Naive thymus-derived CD4-positive, alpha-beta T cell (primary cell): Measurements from ENCODE around the gene CLIC3. TPM values are rescaled to one million over a fixed set of nuclear protein-coding genes. Genes with fewer than 3 reads are reported as not detected.

Experiments
- ATAC-seq: fragments of 150-1000 bp; cut with Tn5 transposase; 2 replicates; pipeline ENCODE4 v1.10.0; 2021; ENCODE audit warnings: mild to moderate bottlenecking, moderate library complexity
- CTCF ChIA-PET: fragments of 350-600 bp; sonication (Branson Sonifier 250); formaldehyde crosslinking; loops from one replicate; lab custom pipeline; 2021; ENCODE audit warnings: antibody characterized with exemption; lab: Charles Lee
- POLR2A ChIA-PET: fragments of 350-600 bp; sonication (Branson Sonifier 250); formaldehyde crosslinking; loops from one replicate; lab custom pipeline; 2021; ENCODE audit warnings: antibody characterized with exemption, inconsistent platforms; lab: Charles Lee
- DNase-seq, 9 donors: peaks; one replicate each; pipeline versions ENCODE4 v3.0.0 to v3.0.0-alpha.2; 2020 to 2022; ENCODE audit warnings: mixed read lengths in 1 of 9
- H3K27ac ChIP-seq: one replicate; pipeline ENCODE4 v1.7.0; 2013; ENCODE audit warnings: mild to moderate bottlenecking, low read depth, low read length, moderate library complexity
- H3K27me3 ChIP-seq, 2 donors: one replicate each; pipeline ENCODE4 v1.7.0; 2013; ENCODE audit warnings: low read length in 2 of 2, mild to moderate bottlenecking in 2 of 2, moderate library complexity in 2 of 2; ENCODE audit not compliant: control insufficient read depth in 2 of 2, insufficient read depth in 2 of 2
- H3K36me3 ChIP-seq, 3 experiments: 1 replicate in 2 of 3; 2 replicates in 1 of 3; pipeline ENCODE4 v1.7.0; 2013; ENCODE audit warnings: low read length in 3 of 3, mild to moderate bottlenecking in 3 of 3, moderate library complexity in 1 of 3; ENCODE audit not compliant: insufficient read depth in 3 of 3, control insufficient read depth in 2 of 3
- H3K4me1 ChIP-seq, 2 donors: one replicate each; pipeline ENCODE4 v1.7.0; 2013; ENCODE audit warnings: low read length in 2 of 2, mild to moderate bottlenecking in 2 of 2, moderate library complexity in 1 of 2; ENCODE audit not compliant: control insufficient read depth in 2 of 2, insufficient read depth in 2 of 2
- H3K4me3 ChIP-seq: 2 replicates; pipeline ENCODE4 v1.7.0; 2013; ENCODE audit warnings: mild to moderate bottlenecking, low read length
- H3K9me3 ChIP-seq, 3 experiments: 1 replicate in 2 of 3; 2 replicates in 1 of 3; pipeline ENCODE4 v1.7.0; 2013; ENCODE audit warnings: low read length in 3 of 3; ENCODE audit not compliant: control insufficient read depth in 2 of 3
- H3K27ac Mint-ChIP-seq, 9 donors: one replicate each; pipeline ENCODE4 v1.8.0; 2020 to 2022; ENCODE audit warnings: mixed read lengths in 9 of 9, mild to moderate bottlenecking in 8 of 9, moderate library complexity in 5 of 9, inconsistent platforms in 2 of 9
- H3K27me3 Mint-ChIP-seq, 5 donors: one replicate each; pipeline ENCODE4 v1.8.0; 2021 to 2022; ENCODE audit warnings: mixed read lengths in 5 of 5, mild to moderate bottlenecking in 1 of 5
- H3K36me3 Mint-ChIP-seq, 5 donors: one replicate each; pipeline ENCODE4 v1.8.0; 2020 to 2022; ENCODE audit warnings: mixed read lengths in 5 of 5, mild to moderate bottlenecking in 3 of 5, inconsistent platforms in 1 of 5
- H3K4me1 Mint-ChIP-seq, 7 donors: one replicate each; pipeline ENCODE4 v1.8.0; 2020 to 2022; ENCODE audit warnings: mixed read lengths in 7 of 7, mild to moderate bottlenecking in 3 of 7, inconsistent platforms in 1 of 7
- H3K4me3 Mint-ChIP-seq, 10 donors: one replicate each; pipeline ENCODE4 v1.8.0; 2020 to 2022; ENCODE audit warnings: mild to moderate bottlenecking in 10 of 10, mixed read lengths in 10 of 10, moderate library complexity in 6 of 10, inconsistent platforms in 2 of 10
- H3K9me3 Mint-ChIP-seq, 11 donors: one replicate each; pipeline ENCODE4 v1.8.0; 2020 to 2022; ENCODE audit warnings: mixed read lengths in 11 of 11, mild to moderate bottlenecking in 4 of 11, inconsistent platforms in 1 of 11, moderate library complexity in 1 of 11
- intact Hi-C, 2 donors: fragments of 100-400 bp; cut with micrococcal nuclease; formaldehyde crosslinking; loops; one replicate each; pipeline ENCODE4 v1.15.1; 2023
- polyA plus RNA-seq, 2 donors: library from polyadenylated mRNA; unstranded; fragments of 300-500 nt; fragmentation: Illumina TruSeq; gene quantifications; one replicate each; pipeline ENCODE4 v1.2.3, GENCODE V29; 2021
- total RNA-seq, 6 experiments: library from RNA in 5 of 6; stranded (reverse) in 5 of 6; gene quantifications; 1 replicate in 5 of 6; 2 replicates in 1 of 6; pipeline ENCODE4 v1.2.3 and lab custom pipeline; 2021 to 2026

The CLIC3 gene
- total and polyA plus RNA-seq, 7 experiments from 2014 or later = 0.31 to 13.0 (median 0.64) TPM; not detected in 1

- DNase-seq (no peak), ATAC-seq (no peak)
- peaks cover 0 to 3% (median 0%) of the 10 kb centered on the region in 7 donors for H3K4me1 Mint-ChIP-seq
- intact Hi-C loops = loop anchor here in 1 of 2 donors (5.0 kb wide), 1 partner anchor 118 kb away; no protein-coding TSS in a partner anchor
- no peaks in the 10 kb centered on the region for H3K9me3 ChIP-seq
- peaks cover 0 to 5% (median 0%) of the 10 kb centered on the region in 5 donors for H3K36me3 Mint-ChIP-seq
- no peaks in the 10 kb centered on the region for H3K27me3 Mint-ChIP-seq
- POLR2A ChIA-PET = no interaction called here
- no peak overlapping the region for H3K4me3 ChIP-seq
- H3K4me3 Mint-ChIP-seq = no peak overlapping the region
- no peaks in the 10 kb centered on the region for H3K27me3 ChIP-seq
- H3K4me1 ChIP-seq = no peaks in the 10 kb centered on the region
- peaks cover 0 to 22% (median 0%) of the 10 kb centered on the region in 3 experiments for H3K36me3 ChIP-seq
- CTCF ChIA-PET = interaction anchor here (0.6 kb wide), 2 partner anchors 24 to 44 kb away, joined by 3 to 4 read pairs; no protein-coding TSS in a partner anchor
- H3K9me3 Mint-ChIP-seq = no peaks in the 10 kb centered on the region
- no peak overlapping the region for H3K27ac ChIP-seq
- H3K27ac Mint-ChIP-seq = no peak overlapping the region
These were observed 23.7 kb upstream of the CLIC3 start for GRCh38 chr9:137019891-137020683.

GRCh38 chr9:137018761-137019559 is 22.6 kb upstream of the CLIC3 start:
- H3K9me3 ChIP-seq = no peaks in the 10 kb centered on the region
- no peaks in the 10 kb centered on the region for H3K9me3 Mint-ChIP-seq
- DNase-seq (no peak), ATAC-seq (no peak)
- H3K4me1 ChIP-seq = no peaks in the 10 kb centered on the region
- no peaks in the 10 kb centered on the region for H3K27me3 ChIP-seq
- no peak overlapping the region for H3K27ac Mint-ChIP-seq
- H3K36me3 Mint-ChIP-seq = peaks cover 0 to 5% (median 0%) of the 10 kb centered on the region in 5 donors
- POLR2A ChIA-PET = no interaction called here
- peaks cover 0 to 3% (median 0%) of the 10 kb centered on the region in 7 donors for H3K4me1 Mint-ChIP-seq
- intact Hi-C loops = no loop called here
- H3K4me3 ChIP-seq = no peak overlapping the region
- H3K36me3 ChIP-seq = peaks cover 0 to 29% (median 0%) of the 10 kb centered on the region in 3 experiments
- H3K4me3 Mint-ChIP-seq = no peak overlapping the region
- CTCF ChIA-PET = interaction anchor here (0.6 kb wide), 3 partner anchors 25 to 655 kb away, joined by 4 to 8 read pairs (median 5); no protein-coding TSS in a partner anchor
- H3K27me3 Mint-ChIP-seq = no peaks in the 10 kb centered on the region
- H3K27ac ChIP-seq = no peak overlapping the region

- peaks cover 0 to 29% (median 0%) of the 10 kb centered on the region in 3 experiments for H3K36me3 ChIP-seq
- Mint-ChIP-seq H3K27me3 (no peaks in the 10 kb centered on the region), H3K36me3 (peaks cover 0 to 5% (median 0%) of the 10 kb centered on the region in 5 donors), H3K4me3 (no peak overlapping the region), H3K9me3 (no peaks in the 10 kb centered on the region), H3K4me1 (peaks cover 0 to 3% (median 0%) of the 10 kb centered on the region in 7 donors), H3K27ac (no peak overlapping the region)
- ATAC-seq (no peak), DNase-seq (no peak)
- no peak overlapping the region for H3K27ac ChIP-seq
- intact Hi-C loops = no loop called here
- ChIA-PET CTCF (interaction anchor here (0.6 to 0.8 kb wide), 2 partner anchors 11 to 190 kb away, joined by 3 to 5 read pairs; no protein-coding TSS in a partner anchor), POLR2A (no interaction called here)
- H3K4me1 ChIP-seq = no peaks in the 10 kb centered on the region
- no peak overlapping the region for H3K4me3 ChIP-seq
- no peaks in the 10 kb centered on the region for H3K9me3 ChIP-seq
- no peaks in the 10 kb centered on the region for H3K27me3 ChIP-seq
These were observed 21.6 kb upstream of the CLIC3 start for GRCh38 chr9:137017791-137018497.

DNA sequence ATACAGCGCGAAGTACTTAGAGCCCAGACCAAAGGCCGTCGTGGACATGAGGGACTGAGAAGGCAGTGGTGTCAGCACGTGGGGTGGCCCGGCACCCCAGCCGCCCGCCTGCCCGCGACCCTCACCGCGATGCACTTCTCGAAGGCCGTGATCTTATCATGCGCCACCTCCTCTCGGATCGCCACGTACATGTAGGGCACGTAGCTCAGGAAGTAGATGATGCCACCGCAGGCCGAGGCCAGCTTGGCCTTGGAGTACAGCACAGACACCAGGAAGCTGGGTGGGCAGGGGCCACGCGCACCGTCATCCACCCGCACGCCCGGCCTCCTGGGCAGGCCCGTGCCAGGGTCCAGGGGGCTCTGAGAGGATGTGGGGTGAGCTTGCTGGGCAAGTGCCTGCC is 20.7 kb upstream of the CLIC3 start:
- Mint-ChIP-seq H3K36me3 (peaks cover 0 to 5% (median 0%) of the 10 kb centered on the region in 5 donors), H3K4me3 (no peak overlapping the region), H3K27ac (no peak overlapping the region), H3K27me3 (no peaks in the 10 kb centered on the region), H3K9me3 (no peaks in the 10 kb centered on the region), H3K4me1 (peaks cover 0 to 1% (median 0%) of the 10 kb centered on the region in 7 donors)
- Histone ChIP-seq H3K36me3 (peaks cover 0 to 29% (median 0%) of the 10 kb centered on the region in 3 experiments), H3K4me3 (no peak overlapping the region), H3K27me3 (no peaks in the 10 kb centered on the region), H3K27ac (no peak overlapping the region), H3K9me3 (no peaks in the 10 kb centered on the region), H3K4me1 (no peaks in the 10 kb centered on the region)
- ChIA-PET POLR2A (no interaction called here), CTCF (no interaction called here)
- intact Hi-C loops = no loop called here
- ATAC-seq (no peak), DNase-seq (no peak)

DNA sequence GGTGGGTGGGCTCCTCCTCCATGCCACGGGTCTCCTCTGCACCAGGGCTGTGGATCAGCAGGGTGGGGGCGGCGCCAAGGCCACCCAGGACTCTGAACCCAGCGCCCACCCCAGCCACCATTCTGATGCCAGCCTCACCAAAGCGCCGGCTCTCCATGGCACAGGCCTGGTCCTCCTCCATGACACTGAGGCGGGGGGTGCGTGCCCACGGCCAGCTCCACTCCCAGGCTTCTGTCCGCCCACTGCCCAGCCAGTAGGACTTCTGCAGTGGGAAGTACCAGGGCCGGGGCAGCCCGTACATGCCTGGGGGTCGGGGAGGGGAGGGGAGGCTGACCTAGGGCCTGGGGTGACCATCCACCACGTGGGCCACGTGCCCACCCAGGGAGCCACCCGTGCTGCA is 20.1 kb upstream of the CLIC3 start:
- no peak for DNase-seq
- H3K27ac Mint-ChIP-seq = no peak overlapping the region
- H3K4me1 Mint-ChIP-seq = no peaks in the 10 kb centered on the region
- H3K27ac ChIP-seq = no peak overlapping the region
- no peak overlapping the region for H3K4me3 Mint-ChIP-seq
- H3K4me3 ChIP-seq = no peak overlapping the region
- no peaks in the 10 kb centered on the region for H3K27me3 Mint-ChIP-seq
- POLR2A ChIA-PET = no interaction called here
- peaks cover 0 to 5% (median 0%) of the 10 kb centered on the region in 5 donors for H3K36me3 Mint-ChIP-seq
- no peak for ATAC-seq
- H3K36me3 ChIP-seq = peaks cover 0 to 30% (median 0%) of the 10 kb centered on the region in 3 experiments
- CTCF ChIA-PET = no interaction called here
- H3K27me3 ChIP-seq = no peaks in the 10 kb centered on the region
- H3K9me3 Mint-ChIP-seq = no peaks in the 10 kb centered on the region
- H3K9me3 ChIP-seq = no peaks in the 10 kb centered on the region
- intact Hi-C loops = no loop called here
- H3K4me1 ChIP-seq = no peaks in the 10 kb centered on the region

GRCh38 chr9:137015976-137016375 is 19.6 kb upstream of the CLIC3 start:
- peaks cover 0 to 34% (median 0%) of the 10 kb centered on the region in 3 experiments for H3K36me3 ChIP-seq
- H3K4me1 ChIP-seq = no peaks in the 10 kb centered on the region
- no peaks in the 10 kb centered on the region for H3K9me3 Mint-ChIP-seq
- H3K4me3 ChIP-seq = no peak overlapping the region
- H3K9me3 ChIP-seq = no peaks in the 10 kb centered on the region
- CTCF ChIA-PET = no interaction called here
- H3K27me3 ChIP-seq = no peaks in the 10 kb centered on the region
- POLR2A ChIA-PET = no interaction called here
- H3K27ac Mint-ChIP-seq = no peak overlapping the region
- no peak for DNase-seq
- H3K4me1 Mint-ChIP-seq = no peaks in the 10 kb centered on the region
- H3K4me3 Mint-ChIP-seq = no peak overlapping the region
- intact Hi-C loops = no loop called here
- no peak for ATAC-seq
- H3K27ac ChIP-seq = no peak overlapping the region
- peaks cover 0 to 5% (median 0%) of the 10 kb centered on the region in 5 donors for H3K36me3 Mint-ChIP-seq
- no peaks in the 10 kb centered on the region for H3K27me3 Mint-ChIP-seq
